Measurements from ENCODE around the gene CLC.
A peak's percentile ranks its signal among the peaks of the same experiment; 100 is the strongest.
"Not testable (repeated sequence)": the region's sequence is repeated elsewhere in the genome, so short reads cannot be mapped to it uniquely, and the experiment has no call there.

Gene CLC

DNA sequence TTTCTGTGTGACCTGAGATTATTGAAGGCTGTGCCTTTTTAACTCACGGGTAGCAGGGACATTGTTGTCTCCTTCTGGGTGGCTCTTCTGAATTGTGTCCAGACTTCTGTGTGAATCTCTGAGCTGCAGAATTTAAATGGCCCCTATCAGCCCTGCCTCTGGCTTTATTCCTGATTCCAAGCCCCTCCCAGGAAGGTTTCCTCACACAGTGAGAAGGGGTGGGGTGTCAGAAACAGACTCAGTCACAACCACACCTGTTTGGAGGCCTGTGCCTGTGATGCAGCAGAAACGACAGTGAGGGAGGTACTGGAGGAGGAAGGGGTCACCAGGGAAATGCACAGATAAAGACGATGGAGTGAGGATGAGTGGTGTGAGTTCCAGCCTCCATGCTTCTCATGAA, at the start of gene CLC:
CLC (minus strand) TSS at position 139 of the 400 bp plus-strand sequence; CDS start at position 62, 77 bp downstream.
- no peak for DNase-seq (ENCODE audit: low read depth)

DNA sequence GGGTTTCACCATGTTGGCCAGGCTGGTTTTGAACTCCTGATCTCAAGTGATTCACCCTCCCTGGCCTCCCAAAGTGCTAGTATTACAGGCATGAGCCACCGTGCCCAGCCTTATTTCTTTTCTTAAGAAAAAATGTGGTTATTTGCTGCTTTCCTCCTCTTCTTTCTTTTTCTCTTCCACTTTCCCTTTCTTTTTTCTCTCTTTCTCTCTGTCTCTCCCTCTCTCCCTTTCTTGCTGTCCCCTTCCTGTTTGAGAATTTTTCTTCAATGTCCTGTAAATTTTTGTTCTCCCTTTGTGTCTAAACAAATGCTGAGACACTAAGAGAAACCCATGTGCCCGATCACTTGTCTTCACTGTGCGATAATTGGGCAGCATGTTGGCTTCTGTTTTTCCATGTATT, 43.1 kb upstream of the CLC start:
- no peak for DNase-seq (ENCODE audit: low read depth)

DNA sequence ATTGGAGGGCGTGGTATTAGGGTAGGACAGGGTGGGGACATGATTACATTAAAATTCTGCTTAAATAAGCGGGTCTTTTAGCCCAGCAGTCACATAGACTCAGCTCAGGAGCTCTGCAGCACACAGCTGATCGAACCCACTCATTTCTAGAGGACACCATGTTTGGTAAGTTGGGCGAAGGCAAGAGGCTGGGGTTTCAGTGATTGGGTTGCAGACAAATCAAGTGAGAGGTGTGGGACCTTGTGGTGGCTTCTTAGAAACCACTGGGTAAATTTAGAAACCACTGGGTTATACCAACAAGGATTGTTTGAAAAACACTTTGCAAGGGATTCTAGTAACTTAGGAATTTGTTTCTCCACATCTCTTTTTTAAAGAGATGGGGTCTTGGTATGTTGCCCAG, 40.9 kb upstream of the CLC start, which contains the start of gene LEUTX:
LEUTX (plus strand) TSS at position 92 of the 400 bp plus-strand sequence; CDS start at position 159, 67 bp downstream.
- DNase-seq (ENCODE audit: low read depth): no peak

DNA sequence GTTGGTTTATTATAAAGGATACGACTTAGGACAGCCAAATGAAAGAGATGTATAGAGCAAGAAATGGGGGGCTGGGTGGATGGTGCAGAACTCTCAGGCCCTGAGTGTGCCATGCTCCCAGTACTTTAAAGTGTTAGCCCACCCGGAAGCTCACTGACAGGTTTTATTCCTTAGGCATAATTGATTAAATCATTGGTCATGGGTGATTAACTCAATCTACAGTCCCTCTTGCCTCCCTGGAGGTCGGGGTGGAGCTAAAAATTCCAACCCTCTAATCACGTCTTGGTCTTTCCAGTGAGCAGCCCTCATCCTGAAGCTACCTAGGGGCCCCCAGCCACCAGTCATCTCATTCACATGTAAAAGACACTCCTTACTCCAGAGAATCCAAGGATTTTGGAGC, 31.0 kb upstream of the CLC start:
- no peak for DNase-seq (ENCODE audit: low read depth)

DNA sequence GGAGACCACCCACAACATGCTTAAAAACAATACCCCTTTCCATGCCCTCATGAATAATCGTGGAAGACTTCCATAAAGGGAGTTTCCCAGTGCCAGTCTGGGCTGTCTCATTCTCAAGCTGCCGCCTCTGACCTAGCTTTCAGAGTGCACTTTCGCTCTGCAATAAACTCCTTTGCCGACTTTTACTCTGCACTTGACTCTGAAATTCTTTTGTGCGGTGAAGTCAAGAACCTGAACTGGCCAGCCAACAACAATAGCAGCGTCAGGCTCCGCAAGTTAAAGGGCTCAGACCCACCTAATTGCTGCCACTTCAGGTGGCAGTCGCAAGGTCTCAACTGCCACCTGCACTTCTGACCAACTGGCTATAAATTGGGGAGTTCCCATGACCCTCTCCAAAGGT, 30.5 kb upstream of the CLC start:
- DNase-seq (ENCODE audit: low read depth): no peak

DNA sequence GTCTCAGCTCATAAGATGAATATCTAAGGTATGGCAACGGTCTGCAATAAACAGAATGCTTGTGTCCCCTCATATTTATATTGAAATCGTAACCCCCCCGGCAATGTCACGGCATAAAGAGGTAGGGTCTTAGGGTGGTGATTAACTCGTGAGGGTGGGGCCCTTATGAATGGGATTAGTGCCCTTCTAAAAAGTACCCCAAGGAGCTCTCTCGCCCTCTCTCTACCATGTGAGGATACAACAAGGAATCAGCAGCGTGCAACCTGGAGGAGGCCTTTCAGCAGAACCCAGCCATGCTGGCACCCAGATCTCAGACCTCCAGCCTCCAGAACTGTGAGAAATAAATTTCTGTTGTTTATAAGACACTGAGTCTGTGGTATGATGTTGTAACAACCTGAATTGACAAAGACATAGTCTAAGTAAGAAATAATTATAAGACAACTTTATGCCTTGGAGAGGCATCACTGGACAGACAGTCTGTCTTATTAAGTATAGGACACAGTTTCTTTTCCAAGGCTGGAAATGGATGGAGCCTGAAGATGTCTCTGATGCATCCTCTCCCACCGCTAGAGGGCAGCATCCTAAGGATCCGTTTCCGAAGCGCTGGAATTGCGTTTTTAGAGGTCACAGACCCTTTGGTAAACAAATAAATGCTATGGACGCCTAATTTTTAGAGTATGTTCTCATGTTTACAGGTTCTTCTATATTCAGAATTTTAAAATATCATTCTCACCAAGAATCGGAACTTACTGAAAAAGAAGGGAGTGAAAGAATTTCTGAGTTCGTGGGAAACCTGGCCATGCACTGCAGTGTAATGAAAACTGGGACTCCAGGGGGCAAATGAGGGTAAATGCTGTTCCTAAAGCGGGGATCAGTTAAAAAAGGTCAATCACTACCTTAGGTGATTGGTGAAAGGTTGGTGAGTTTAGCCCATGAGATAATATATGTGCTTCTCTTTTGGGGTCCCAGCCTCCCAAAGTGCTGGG, 27.6 kb upstream of the CLC start:
- peak; percentile 17 for DNase-seq (ENCODE audit: low read depth)

DNA sequence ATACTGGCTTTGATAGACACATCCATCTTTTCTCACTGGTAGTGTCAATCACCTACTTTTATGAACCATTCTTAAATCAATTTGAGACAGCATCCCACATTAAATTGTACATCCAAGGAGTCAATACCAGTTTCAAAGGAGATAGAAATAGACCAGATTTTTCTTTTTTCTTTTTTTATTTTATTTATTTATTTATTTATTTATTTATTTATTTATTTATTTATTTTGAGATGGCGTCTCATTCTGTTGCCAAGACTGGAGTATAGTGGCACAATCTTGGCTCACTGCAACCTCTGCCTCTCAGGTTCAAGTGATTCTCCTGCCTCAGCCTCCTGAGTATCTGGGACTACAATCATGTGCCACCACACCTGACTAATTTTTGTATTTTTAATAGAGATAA, 24.0 kb upstream of the CLC start:
- not testable (repeated sequence) for DNase-seq (ENCODE audit: low read depth)

DNA sequence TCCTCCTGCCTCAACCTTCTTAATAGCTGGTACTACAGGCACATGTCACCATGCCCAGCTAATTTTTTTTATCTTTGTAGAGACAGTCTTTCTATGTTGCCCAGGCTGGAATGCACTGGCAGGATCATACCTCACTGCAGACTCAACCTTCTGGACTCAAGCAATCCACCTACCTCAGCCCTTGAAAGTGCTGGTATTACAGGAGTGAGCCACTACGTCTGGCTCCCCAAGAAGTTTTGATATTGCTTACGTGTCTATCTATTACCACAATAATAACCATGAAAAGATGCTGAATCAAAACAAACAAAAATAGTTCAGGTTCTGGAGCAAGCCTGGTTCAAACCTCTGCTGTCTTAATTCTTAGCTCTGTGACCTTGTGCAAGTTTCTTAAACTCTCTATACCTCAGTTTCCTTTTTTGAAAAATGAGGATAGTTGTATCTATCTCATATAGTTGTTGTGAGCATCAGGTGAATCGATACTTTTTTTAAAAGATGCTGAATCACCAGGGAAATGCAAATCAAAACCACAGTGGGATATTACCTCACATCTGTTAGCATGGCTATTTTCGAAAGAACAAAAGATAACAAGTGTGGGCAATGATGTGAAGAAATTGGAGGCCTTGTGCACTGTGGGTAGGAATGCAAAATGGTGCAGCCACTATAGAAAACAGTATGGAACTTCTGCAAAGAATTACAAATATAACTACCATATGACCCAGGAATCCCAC, 21.8 kb upstream of the CLC start:
- DNase-seq (ENCODE audit: low read depth): no peak

DNA sequence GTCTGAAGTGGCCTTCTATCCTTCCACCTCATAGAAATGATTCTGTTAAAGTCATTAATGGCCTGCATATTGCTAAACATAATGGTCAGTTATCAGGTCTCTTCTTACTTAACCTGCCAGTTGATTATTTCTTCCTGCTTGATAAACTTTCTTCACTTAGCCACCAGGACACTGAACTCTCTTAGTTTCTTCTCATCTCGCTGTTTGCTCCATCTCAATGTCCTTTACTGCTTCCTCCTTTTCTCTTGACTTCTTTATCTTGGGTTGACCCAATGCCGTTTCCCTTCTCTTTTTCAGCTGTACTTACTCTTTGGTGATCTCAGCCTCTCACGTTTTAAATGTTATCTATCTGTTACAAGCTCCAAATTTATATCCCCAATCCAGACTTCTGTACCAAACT, 17.1 kb upstream of the CLC start:
- DNase-seq (ENCODE audit: low read depth): no peak

DNA sequence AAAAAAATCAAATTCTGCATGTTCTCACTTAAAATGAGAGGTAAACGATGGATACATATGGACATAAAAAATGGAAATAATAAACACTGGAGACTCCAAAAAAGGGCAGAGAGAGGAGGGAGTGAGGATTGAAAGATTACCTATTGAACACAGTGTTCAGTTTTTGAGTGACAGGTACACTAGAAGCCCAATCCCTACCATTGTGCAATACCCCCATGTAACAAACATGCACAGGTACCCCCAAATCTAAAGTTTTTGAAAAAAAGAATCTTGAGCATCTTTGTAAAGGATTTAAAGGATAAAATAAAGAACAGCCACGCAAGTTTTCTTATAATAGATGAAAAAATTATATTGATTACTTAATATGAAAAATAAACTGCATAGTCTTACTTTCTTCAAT, 16.7 kb upstream of the CLC start:
- DNase-seq (ENCODE audit: low read depth): no peak

DNA sequence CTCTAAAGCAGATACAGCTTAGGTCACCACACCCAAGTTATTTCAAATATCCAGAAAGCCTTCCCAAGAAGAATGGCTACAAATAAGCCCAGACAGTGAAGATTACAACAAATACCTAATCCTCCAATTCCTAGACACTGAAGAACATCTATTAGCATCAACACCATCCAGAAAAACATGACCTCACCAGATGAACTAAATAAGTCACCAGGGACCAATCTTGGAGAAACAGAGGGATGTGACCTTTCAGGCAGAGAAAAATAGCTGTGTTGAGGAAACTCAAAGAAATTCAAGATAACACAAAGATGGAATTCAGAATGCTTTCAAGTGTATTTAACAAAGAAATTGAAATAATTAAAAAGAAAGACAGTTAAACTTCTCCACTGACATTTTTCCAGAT, 15.0 kb upstream of the CLC start:
- no peak for DNase-seq (ENCODE audit: low read depth)

DNA sequence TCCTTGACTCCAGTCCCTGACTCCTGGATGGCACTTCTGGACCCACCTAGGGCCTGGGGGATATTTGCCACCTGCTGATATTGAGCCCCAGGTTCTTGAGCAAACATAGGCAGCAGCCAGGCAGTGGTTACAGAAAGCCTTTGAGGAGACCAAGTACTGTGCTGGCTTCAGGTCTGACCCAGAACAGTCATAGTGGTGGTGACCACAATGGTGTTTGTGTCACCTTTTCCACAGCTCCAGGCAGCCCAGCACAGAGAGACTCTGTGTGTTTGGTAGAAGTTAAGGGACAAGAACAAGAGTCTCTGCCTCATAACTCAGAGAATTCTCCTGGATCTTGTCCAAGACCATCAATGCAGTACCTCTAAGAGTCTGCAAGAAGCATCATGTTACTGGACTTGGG, 14.6 kb upstream of the CLC start:
- no peak for DNase-seq (ENCODE audit: low read depth)

DNA sequence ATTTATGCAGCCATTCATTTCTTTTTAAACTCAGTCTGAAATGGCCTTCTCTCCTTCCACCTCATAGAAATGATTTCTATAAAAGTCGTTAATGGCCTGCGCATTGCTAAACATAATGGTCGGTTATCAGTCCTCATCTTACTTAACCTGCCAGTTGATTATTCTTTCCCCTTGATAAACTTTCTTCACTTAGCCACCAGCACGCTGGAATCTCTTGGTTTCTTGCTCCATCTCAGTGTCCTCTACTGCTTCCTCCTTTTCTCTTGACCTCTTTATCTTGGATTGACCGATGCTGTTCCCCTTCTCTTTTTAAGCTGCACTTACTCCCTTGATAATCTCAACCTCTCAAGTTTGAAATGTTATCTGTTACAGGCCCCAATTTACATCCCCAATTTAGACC, 12.2 kb upstream of the CLC start:
- DNase-seq (ENCODE audit: low read depth): no peak

DNA sequence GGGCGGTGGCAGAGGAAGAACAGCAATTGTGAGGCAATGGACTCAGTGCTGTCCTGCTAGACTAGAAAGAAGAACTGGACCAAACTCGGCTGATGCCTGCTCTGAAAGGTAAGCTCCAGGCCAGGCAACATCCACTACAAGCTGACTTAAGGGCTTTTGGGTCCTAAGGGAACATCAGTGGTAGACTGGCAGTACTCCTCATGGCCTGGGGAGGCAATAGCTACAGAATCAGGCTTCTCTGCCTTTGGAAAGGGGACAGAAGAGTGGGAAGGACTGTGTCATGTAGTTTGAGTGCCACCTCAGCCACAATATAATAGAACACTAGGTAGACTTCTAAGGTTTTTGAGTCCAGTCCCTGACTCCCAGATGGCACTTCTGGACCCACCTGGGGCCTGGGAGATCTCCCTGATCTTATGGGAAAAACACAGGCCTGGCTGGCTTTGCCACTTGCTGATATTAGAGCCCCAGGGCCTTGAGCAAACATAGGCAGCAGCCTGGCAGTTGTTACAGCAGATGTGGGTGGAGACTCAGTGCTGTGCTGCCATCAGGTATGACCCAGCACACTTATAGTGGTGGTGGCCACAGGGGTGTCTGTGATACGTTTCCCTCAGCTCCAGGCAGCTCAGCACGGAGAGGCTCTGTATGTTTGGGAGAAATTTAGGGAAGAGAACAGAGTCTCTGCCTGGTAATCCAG, 9.2 kb upstream of the CLC start:
- no peak for DNase-seq (ENCODE audit: low read depth)

DNA sequence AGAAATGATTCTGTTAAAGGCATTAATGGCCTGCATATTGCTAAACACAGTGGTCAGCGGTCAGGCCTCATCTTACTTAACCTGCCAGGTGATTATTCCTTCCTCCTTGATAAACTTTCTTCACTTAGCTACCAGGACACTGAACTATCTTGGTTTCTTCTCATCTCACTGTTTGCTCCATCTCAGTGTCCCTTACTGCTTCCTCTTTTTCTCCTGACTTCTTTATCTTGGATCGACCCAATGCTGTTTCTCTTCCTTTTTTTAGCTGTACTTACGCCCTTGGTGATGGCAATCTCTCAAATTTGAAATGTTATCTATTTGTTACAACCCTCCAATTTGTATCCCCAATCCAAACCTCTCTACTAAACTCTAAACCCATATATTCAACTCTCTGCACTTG, 7.8 kb upstream of the CLC start:
- DNase-seq (ENCODE audit: low read depth): no peak

DNA sequence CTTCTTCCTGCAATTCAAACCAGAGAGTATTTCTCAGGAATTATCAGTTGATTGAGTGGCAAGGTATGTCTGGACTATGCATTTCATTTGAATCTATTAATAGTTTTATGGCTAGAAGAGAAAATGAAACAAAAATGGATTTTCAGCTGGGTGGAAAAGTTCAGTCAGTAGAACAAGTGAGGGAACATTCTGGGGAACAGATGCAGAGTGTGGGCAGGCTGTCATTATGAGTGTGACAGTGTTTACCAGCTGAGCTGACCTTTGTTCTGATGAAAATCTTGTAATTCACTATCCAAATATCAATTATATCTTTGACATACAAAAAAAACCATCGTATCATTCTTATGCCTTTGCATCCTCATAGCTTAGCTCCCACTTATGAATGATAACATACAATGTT, 2.6 kb upstream of the CLC start:
- no peak for DNase-seq (ENCODE audit: low read depth)

DNA sequence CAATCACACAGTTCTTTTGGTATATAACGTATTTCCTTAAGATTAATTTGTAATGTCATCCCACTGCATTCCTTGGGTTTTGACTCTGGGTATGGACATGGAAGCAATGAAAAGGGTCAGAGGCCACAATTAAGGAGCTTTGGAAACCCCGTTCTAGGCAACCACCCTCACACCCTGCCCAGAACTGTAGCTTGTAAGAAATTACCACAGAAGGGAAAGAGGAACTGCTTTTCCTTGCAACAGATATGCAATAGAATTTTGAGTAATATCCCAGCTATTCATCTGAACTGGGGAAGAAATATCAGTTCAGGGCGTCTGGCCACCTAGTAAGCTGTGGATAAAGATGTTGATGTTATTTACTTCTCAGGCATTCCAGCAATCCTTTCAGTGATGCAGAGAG, 985 bp upstream of the CLC start:
- no peak for DNase-seq (ENCODE audit: low read depth)

DNA sequence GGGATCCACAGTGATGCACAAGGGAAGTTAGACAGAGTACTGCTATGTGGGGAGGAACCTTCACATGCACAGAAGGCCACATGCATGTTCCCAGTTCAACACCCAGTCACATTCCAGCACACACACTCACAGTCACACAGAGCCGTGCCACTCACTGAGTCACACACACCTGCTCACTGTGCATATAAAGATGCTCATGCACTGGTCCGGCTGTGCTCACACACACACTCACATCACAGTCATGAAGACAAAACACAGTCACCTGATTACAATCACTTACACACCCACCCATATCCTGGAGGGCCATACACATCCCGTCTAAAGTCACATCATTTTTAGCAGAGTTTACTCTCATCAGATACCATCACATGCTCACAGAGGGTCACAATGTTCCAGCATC, 478 bp downstream of the CLC start:
- DNase-seq (ENCODE audit: low read depth): no peak

DNA sequence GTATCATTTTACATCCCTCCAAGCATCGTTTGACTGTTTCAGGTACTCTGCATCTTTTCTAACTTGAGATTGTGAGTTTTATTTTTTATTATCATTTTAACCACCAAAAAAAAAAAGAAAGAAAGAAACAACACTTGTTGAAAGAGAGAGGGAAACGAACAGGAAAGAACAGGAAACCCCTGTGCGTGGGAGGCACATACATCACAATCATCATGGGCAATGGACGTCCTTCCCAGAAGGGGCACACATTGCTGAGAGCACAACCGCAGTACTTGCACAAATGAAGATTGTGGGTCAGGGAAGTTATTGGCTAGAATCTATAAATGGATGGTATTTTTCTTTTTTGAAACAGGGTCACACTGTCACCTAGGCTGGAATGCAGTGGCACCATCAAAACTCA, 1.7 kb downstream of the CLC start:
- DNase-seq (ENCODE audit: low read depth): no peak

DNA sequence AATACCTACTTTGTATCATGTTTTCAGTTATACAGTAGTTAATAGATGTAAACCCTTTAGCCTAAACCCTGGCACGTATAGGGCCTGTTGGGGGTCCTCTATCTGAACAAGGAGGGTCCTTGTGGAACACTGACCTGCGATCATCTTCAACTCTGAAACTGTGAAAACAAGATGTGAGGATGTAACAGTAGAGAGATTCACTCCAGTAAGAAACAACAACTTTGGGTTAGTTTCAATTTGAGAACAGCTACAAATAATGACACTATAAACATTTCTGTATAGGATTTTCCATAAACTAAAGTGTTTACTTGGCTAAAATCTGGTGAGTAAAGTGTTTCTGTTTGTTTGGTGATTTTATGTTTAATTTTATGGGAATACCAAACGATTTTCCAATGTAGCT, 2.1 kb downstream of the CLC start:
- no peak for DNase-seq (ENCODE audit: low read depth)

DNA sequence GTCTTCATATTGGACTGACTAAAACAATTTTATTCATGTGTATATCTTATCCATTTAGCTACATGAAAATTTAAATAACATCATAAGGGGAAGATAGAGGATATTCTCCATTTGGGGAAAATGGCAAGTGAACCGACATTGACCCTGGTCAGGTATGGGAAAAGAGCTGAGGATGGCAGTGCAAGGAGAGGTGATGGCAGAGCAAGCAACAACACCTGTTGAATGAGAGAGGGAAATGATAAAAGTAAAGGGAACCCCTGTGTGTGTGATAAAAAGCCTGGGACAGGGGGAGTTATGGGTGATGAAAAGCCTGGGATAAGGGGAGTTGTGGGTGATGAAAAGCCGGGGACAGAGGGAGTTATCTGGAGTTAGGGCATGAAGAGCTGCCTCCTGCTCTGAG, 4.0 kb downstream of the CLC start:
- no peak for DNase-seq (ENCODE audit: low read depth)

DNA sequence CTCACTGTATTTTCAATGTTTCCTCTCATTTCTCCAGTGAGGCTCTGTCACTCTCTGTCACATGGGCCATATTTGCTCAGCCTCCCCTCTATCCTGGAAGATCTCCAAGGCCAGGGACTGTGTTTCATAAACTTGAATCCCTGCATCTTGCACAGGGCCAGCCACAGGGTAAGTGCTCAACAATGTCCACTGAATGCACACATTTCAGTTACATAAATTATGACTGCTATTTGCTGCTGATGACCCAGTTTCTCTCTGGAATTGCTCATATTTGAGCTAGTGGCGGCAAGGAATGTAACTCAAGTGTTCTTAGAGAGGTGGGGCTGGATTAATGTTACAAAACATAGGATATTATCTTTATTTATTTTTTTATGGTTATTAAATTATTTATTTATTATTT, 6.1 kb downstream of the CLC start:
- no peak for DNase-seq (ENCODE audit: low read depth)

DNA sequence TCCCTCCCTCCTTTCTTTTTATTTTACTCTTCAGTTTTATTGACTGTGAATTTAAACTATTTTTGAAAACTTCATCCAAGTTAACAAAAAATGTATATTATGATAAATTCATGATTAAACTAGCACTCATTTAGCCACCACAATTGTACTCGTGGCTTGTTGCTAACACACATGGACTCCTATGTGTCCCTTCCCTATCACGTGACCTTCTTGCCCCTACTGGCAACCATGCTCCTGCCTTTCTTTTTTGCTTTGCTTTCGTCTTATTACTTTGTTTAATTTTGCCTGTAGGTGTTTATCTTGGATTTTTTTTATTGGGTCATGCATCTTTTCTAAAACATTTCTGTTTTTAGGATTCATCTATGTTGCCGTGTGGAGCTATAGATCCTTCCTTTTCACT, 8.2 kb downstream of the CLC start:
- no peak for DNase-seq (ENCODE audit: low read depth)
